HepG2 (cell line): Measurements from ENCODE around the gene HADH. TPM values are rescaled to one million over a fixed set of nuclear protein-coding genes. Genes with fewer than 3 reads are reported as not detected.

Experiments
- CENPBD1 ChIP-seq: sonication (generic); formaldehyde crosslinking; IDR thresholded peaks from 2 replicates; pipeline ENCODE4 v1.8.0; 2022; ENCODE audit warnings: missing genetic modification reagents, low read depth, mild to moderate bottlenecking, borderline replicate concordance
- IRF1 ChIP-seq: sonication (generic); formaldehyde crosslinking; IDR thresholded peaks from 2 replicates; pipeline ENCODE4 v1.4.0; 2020; ENCODE audit warnings: low read depth, mild to moderate bottlenecking, missing genetic modification reagents
- JUND ChIP-seq: sonication (generic); formaldehyde crosslinking; IDR thresholded peaks from 2 replicates; pipeline ENCODE4 v1.8.0; 2022; ENCODE audit warnings: mild to moderate bottlenecking, missing genetic modification reagents
- LRRFIP1 ChIP-seq: sonication (generic); formaldehyde crosslinking; conservative IDR thresholded peaks from 2 replicates; pipeline ENCODE4 v1.4.0; 2020; ENCODE audit warnings: missing genetic modification reagents
- MXD4 ChIP-seq: IDR thresholded peaks from 2 replicates; pipeline ENCODE4 v1.6.1; 2016; ENCODE audit warnings: mild to moderate bottlenecking, missing biosample characterization, missing genetic modification reagents
- MZF1 ChIP-seq: sonication (generic); formaldehyde crosslinking; IDR thresholded peaks from 2 replicates; pipeline ENCODE4 v1.8.1; 2023; ENCODE audit warnings: mild to moderate bottlenecking, missing genetic modification reagents, borderline replicate concordance
- SKIL ChIP-seq: sonication (generic); formaldehyde crosslinking; IDR thresholded peaks from 2 replicates; pipeline ENCODE4 v1.8.0; 2022; ENCODE audit warnings: missing genetic modification reagents, mild to moderate bottlenecking, moderate library complexity, borderline replicate concordance
- SMC3 ChIP-seq: IDR thresholded peaks from 2 replicates; pipeline ENCODE4 v1.6.1; 2011; ENCODE audit warnings: low read length, improper control_type of control experiment
- SMYD3 ChIP-seq: sonication (generic); formaldehyde crosslinking; IDR thresholded peaks from 2 replicates; pipeline ENCODE4 v1.8.1; 2023; ENCODE audit warnings: mild to moderate bottlenecking, missing genetic modification reagents
- SPEN ChIP-seq: sonication (generic); formaldehyde crosslinking; IDR thresholded peaks from 2 replicates; pipeline ENCODE4 v1.5.1; 2020; ENCODE audit warnings: low read depth, mild to moderate bottlenecking, missing genetic modification reagents
- ZNF138 ChIP-seq: sonication (generic); formaldehyde crosslinking; IDR thresholded peaks from 2 replicates; pipeline ENCODE4 v1.5.0; 2020; ENCODE audit warnings: mild to moderate bottlenecking, low read depth, missing genetic modification reagents
- ZNF24 ChIP-seq: fragments of 450-650 bp; IDR thresholded peaks from 2 replicates; pipeline ENCODE4 v1.6.1; 2017; ENCODE audit warnings: antibody characterized with exemption, mild to moderate bottlenecking
- ZNF317 ChIP-seq: sonication (generic); formaldehyde crosslinking; IDR thresholded peaks from 2 replicates; pipeline ENCODE4 v1.5.0; 2020; ENCODE audit warnings: mild to moderate bottlenecking, missing genetic modification reagents
- ZUFSP ChIP-seq: sonication (generic); formaldehyde crosslinking; IDR thresholded peaks from 2 replicates; pipeline ENCODE4 v1.9.0; 2021; ENCODE audit warnings: missing genetic modification reagents, mild to moderate bottlenecking, borderline replicate concordance
- polyA plus RNA-seq, 8 experiments: library from polyadenylated mRNA; depleted of rRNA in 3 of 8; stranded (reverse) in 7 of 8; unstranded in 1 of 8; fragments of >200 nt; fragmentation: Illumina TruSeq in 4 of 8; extraction: Trizol in 4 of 8; gene quantifications; 2 replicates each; pipeline versions ENCODE4 v1.2.1 to v1.2.3, GENCODE V29; 2011 to 2016; ENCODE audit warnings: low read depth in 4 of 8, missing spikeins in 1 of 8, mixed read lengths in 1 of 8; ENCODE audit not compliant: insufficient read depth in 1 of 8
- total RNA-seq, 5 experiments: library from RNA; depleted of rRNA; stranded (reverse); fragments of >200 nt; fragmentation: Illumina TruSeq; extraction: Trizol; gene quantifications; 2 replicates each; pipeline ENCODE4 v1.2.3, GENCODE V29; 2016; ENCODE audit warnings: low read depth in 1 of 5
- TF ChIP-seq, protein P1 (sequence below): sonication (generic); formaldehyde crosslinking; IDR thresholded peaks from 2 replicates; pipeline ENCODE4 v1.4.0; 2020; ENCODE audit warnings: missing genetic modification reagents
- TF ChIP-seq, protein P2 (sequence below): sonication (generic); formaldehyde crosslinking; IDR thresholded peaks from 2 replicates; pipeline ENCODE4 v1.5.0; 2020; ENCODE audit warnings: mild to moderate bottlenecking, missing genetic modification reagents, moderate library complexity

HADH gene
- total and polyA plus RNA-seq, 2 of the 13 experiments (the other 11 are each of a cell fraction or from before 2014, with no cell fraction given): 29.6 to 33.9 TPM

- TF ChIP-seq SKIL (CRISPR knock-in tag) (peak; percentile 70), LRRFIP1 (CRISPR knock-in tag) (no peak), SMC3 (no peak), CENPBD1 (no peak), SPEN (peak; percentile 69), MZF1 (CRISPR knock-in tag) (no peak), SMYD3 (CRISPR knock-in tag) (no peak), IRF1 (CRISPR knock-in tag) (no peak), ZNF138 (no peak), JUND (CRISPR knock-in tag) (peak; percentile 56), MXD4 (peak; percentile 65; the same call in 1 of the 2 replicates), ZUFSP (no peak), ZNF317 (CRISPR knock-in tag) (peak; percentile 30; the same call in 1 of the 2 replicates), ZNF24 (no peak)
- TF ChIP-seq, protein P1, sequence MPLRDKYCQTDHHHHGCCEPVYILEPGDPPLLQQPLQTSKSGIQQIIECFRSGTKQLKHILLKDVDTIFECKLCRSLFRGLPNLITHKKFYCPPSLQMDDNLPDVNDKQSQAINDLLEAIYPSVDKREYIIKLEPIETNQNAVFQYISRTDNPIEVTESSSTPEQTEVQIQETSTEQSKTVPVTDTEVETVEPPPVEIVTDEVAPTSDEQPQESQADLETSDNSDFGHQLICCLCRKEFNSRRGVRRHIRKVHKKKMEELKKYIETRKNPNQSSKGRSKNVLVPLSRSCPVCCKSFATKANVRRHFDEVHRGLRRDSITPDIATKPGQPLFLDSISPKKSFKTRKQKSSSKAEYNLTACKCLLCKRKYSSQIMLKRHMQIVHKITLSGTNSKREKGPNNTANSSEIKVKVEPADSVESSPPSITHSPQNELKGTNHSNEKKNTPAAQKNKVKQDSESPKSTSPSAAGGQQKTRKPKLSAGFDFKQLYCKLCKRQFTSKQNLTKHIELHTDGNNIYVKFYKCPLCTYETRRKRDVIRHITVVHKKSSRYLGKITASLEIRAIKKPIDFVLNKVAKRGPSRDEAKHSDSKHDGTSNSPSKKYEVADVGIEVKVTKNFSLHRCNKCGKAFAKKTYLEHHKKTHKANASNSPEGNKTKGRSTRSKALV (CRISPR knock-in tag): peak; percentile 32; the same call in 1 of the 2 replicates
- TF ChIP-seq, protein P2, sequence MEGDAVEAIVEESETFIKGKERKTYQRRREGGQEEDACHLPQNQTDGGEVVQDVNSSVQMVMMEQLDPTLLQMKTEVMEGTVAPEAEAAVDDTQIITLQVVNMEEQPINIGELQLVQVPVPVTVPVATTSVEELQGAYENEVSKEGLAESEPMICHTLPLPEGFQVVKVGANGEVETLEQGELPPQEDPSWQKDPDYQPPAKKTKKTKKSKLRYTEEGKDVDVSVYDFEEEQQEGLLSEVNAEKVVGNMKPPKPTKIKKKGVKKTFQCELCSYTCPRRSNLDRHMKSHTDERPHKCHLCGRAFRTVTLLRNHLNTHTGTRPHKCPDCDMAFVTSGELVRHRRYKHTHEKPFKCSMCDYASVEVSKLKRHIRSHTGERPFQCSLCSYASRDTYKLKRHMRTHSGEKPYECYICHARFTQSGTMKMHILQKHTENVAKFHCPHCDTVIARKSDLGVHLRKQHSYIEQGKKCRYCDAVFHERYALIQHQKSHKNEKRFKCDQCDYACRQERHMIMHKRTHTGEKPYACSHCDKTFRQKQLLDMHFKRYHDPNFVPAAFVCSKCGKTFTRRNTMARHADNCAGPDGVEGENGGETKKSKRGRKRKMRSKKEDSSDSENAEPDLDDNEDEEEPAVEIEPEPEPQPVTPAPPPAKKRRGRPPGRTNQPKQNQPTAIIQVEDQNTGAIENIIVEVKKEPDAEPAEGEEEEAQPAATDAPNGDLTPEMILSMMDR (CRISPR knock-in tag): 0 out of 2 replicates have a peak, but pooled peaks have one; percentile 8
Measured at GRCh38 chr4:107989537-107990386, at the start of gene HADH (continued).
